ENCODE measurements around the gene SMU1.

The SMU1 gene

GRCh38 chr9:33040792-33041431, 35.6 kb downstream of the SMU1 start:
- TF ChIP-seq POLR2AphosphoS5 (IDR thresholded peaks at IDR 0.05; ENCODE audit: low read depth, low read length) (no peak; the same call in 1 of the 2 replicates), FOXP2 (optimal IDR thresholded peaks at IDR 0.05; ENCODE audit: borderline replicate concordance, extremely low read depth, extremely low read length, insufficient read depth) (no peak), TAF1 (IDR thresholded peaks at IDR 0.05; ENCODE audit: borderline replicate concordance, insufficient read depth, low read length) (no peak), REST (IDR thresholded peaks at IDR 0.05; ENCODE audit: insufficient read depth in 1 of 2, low read depth in 2 of 2, low read length in 2 of 2) (no peak), SIN3A (IDR thresholded peaks at IDR 0.05; ENCODE audit: borderline replicate concordance, insufficient read depth, low read length) (no peak)

GRCh38 chr9:33032865-33033264, 43.6 kb downstream of the SMU1 start:
- TF ChIP-seq POLR2AphosphoS5 (IDR thresholded peaks at IDR 0.05; ENCODE audit: low read depth, low read length) (no peak), REST (IDR thresholded peaks at IDR 0.05; ENCODE audit: insufficient read depth in 1 of 2, low read depth in 2 of 2, low read length in 2 of 2) (no peak), FOXP2 (optimal IDR thresholded peaks at IDR 0.05; ENCODE audit: borderline replicate concordance, extremely low read depth, extremely low read length, insufficient read depth) (no peak), TAF1 (IDR thresholded peaks at IDR 0.05; ENCODE audit: borderline replicate concordance, insufficient read depth, low read length) (no peak), SIN3A (IDR thresholded peaks at IDR 0.05; ENCODE audit: borderline replicate concordance, insufficient read depth, low read length) (no peak)

- TF ChIP-seq SIN3A (IDR thresholded peaks at IDR 0.05; ENCODE audit: borderline replicate concordance, insufficient read depth, low read length), result no peak
Measured at GRCh38 chr9:33032292-33032691, 44.2 kb downstream of the SMU1 start.

GRCh38 chr9:33030285-33030684, 46.2 kb downstream of the SMU1 start:
- no peak for TF ChIP-seq SIN3A (IDR thresholded peaks at IDR 0.05; ENCODE audit: borderline replicate concordance, insufficient read depth, low read length)
- TF ChIP-seq TAF1 (IDR thresholded peaks at IDR 0.05; ENCODE audit: borderline replicate concordance, insufficient read depth, low read length), result no peak
- no peak for TF ChIP-seq FOXP2 (optimal IDR thresholded peaks at IDR 0.05; ENCODE audit: borderline replicate concordance, extremely low read depth, extremely low read length, insufficient read depth)
- no peak for TF ChIP-seq POLR2AphosphoS5 (IDR thresholded peaks at IDR 0.05; ENCODE audit: low read depth, low read length)
- TF ChIP-seq REST (IDR thresholded peaks at IDR 0.05; ENCODE audit: insufficient read depth in 1 of 2, low read depth in 2 of 2, low read length in 2 of 2), result no peak

- no peak for TF ChIP-seq REST (IDR thresholded peaks at IDR 0.05; ENCODE audit: insufficient read depth in 1 of 2, low read depth in 2 of 2, low read length in 2 of 2)
Measured at GRCh38 chr9:33029231-33029786, 47.2 kb downstream of the SMU1 start.

All from PFSK-1 (cell line).